Mesothelial cell of epicardium (in vitro differentiated cells): ENCODE measurements around the gene C10orf105. TPM values are rescaled to one million over a fixed set of nuclear protein-coding genes. Genes with fewer than 3 reads are reported as not detected.

Experiments
- DNase-seq, 2 experiments: peaks; one replicate each; pipeline ENCODE4 v3.0.0; 2021; ENCODE audit warnings: low spot score in 2 of 2; ENCODE audit not compliant: unreplicated experiment in 2 of 2
- H3K27ac Mint-ChIP-seq: 2 replicates; pipeline ENCODE4 v1.8.0; 2021; ENCODE audit warnings: mixed read lengths
- H3K27me3 Mint-ChIP-seq: 2 replicates; pipeline ENCODE4 v1.8.0; 2021; ENCODE audit warnings: low read depth, mixed read lengths
- H3K36me3 Mint-ChIP-seq: 2 replicates; pipeline ENCODE4 v1.8.0; 2021; ENCODE audit warnings: mixed read lengths
- H3K4me1 Mint-ChIP-seq: 2 replicates; pipeline ENCODE4 v1.8.0; 2021; ENCODE audit warnings: mixed read lengths
- H3K4me3 Mint-ChIP-seq: 2 replicates; pipeline ENCODE4 v1.8.0; 2021; ENCODE audit warnings: mild to moderate bottlenecking, moderate library complexity, mixed read lengths
- H3K9me3 Mint-ChIP-seq: 2 replicates; pipeline ENCODE4 v1.8.0; 2021; ENCODE audit warnings: mixed read lengths
- CTCF ChIP-seq: fragments of 200-600 bp; sonication (generic); IDR thresholded peaks from one replicate; pipeline ENCODE4 v1.5.0; 2021; ENCODE audit warnings: antibody characterized with exemption; ENCODE audit not compliant: unreplicated experiment
- total RNA-seq: library from RNA; stranded (reverse); gene quantifications from 3 replicates; pipeline ENCODE4 v1.2.1, GENCODE V29; 2021

The C10orf105 gene
- total RNA-seq, 1 donor from 2014 or later: 0.25 TPM

GRCh38 chr10:71756311-71757191, 37.0 kb upstream of the C10orf105 start:
- no peaks in the 10 kb centered on the region for H3K36me3 Mint-ChIP-seq
- DNase-seq: no peak
- H3K9me3 Mint-ChIP-seq: no peaks in the 10 kb centered on the region
- no peak for TF ChIP-seq CTCF
- H3K27ac Mint-ChIP-seq: no peak overlapping the region
- H3K27me3 Mint-ChIP-seq: no peaks in the 10 kb centered on the region
- peaks cover 17% of the 10 kb centered on the region for H3K4me1 Mint-ChIP-seq
- H3K4me3 Mint-ChIP-seq: no peak overlapping the region

GRCh38 chr10:71755179-71755879, 35.8 kb upstream of the C10orf105 start:
- Mint-ChIP-seq H3K4me1 (peaks cover 17% of the 10 kb centered on the region), H3K27me3 (no peaks in the 10 kb centered on the region), H3K9me3 (no peaks in the 10 kb centered on the region), H3K4me3 (no peak overlapping the region), H3K36me3 (no peaks in the 10 kb centered on the region), H3K27ac (no peak overlapping the region)
- no peak for DNase-seq
- TF ChIP-seq CTCF: no peak

GRCh38 chr10:71754562-71754961, 35.0 kb upstream of the C10orf105 start:
- Mint-ChIP-seq H3K27me3 (no peaks in the 10 kb centered on the region), H3K9me3 (no peaks in the 10 kb centered on the region), H3K4me1 (peaks cover 17% of the 10 kb centered on the region), H3K27ac (no peak overlapping the region), H3K36me3 (no peaks in the 10 kb centered on the region), H3K4me3 (no peak overlapping the region)
- no peak for DNase-seq
- TF ChIP-seq CTCF: no peak

GRCh38 chr10:71753960-71754505, 34.5 kb upstream of the C10orf105 start:
- no peak overlapping the region for H3K4me3 Mint-ChIP-seq
- H3K27ac Mint-ChIP-seq: peak overlapping the region; percentile 6
- no peaks in the 10 kb centered on the region for H3K36me3 Mint-ChIP-seq
- no peaks in the 10 kb centered on the region for H3K27me3 Mint-ChIP-seq
- no peak for TF ChIP-seq CTCF
- H3K4me1 Mint-ChIP-seq: peaks cover 19% of the 10 kb centered on the region
- no peaks in the 10 kb centered on the region for H3K9me3 Mint-ChIP-seq
- no peak for DNase-seq

GRCh38 chr10:71753091-71753959, 33.7 kb upstream of the C10orf105 start:
- DNase-seq: no peak
- no peak overlapping the region for H3K27ac Mint-ChIP-seq
- H3K4me3 Mint-ChIP-seq: no peak overlapping the region
- H3K36me3 Mint-ChIP-seq: no peaks in the 10 kb centered on the region
- peaks cover 26% of the 10 kb centered on the region for H3K4me1 Mint-ChIP-seq
- H3K9me3 Mint-ChIP-seq: no peaks in the 10 kb centered on the region
- H3K27me3 Mint-ChIP-seq: no peaks in the 10 kb centered on the region
- TF ChIP-seq CTCF: no peak
